Endothelial cell of umbilical vein (primary cell): Measurements from ENCODE around the gene PARVA. TPM values are rescaled to one million over a fixed set of nuclear protein-coding genes. Genes with fewer than 3 reads are reported as not detected.

Experiments
- BruUV-seq: library from RNA; stranded (reverse); fragments of 400-500 nt; replicated peaks from 2 replicates; lab custom pipeline; 2021; lab: Mats Ljungman, UMichigan
- CTCF ChIA-PET: fragments of 300-600, 350-600 bp; sonication (Branson Sonifier 250); formaldehyde crosslinking; loops from one replicate; lab custom pipeline; 2021; ENCODE audit warnings: antibody characterized with exemption, inconsistent platforms; lab: Charles Lee
- POLR2A ChIA-PET: fragments of 300-600, 350-600 bp; sonication (Branson Sonifier 250); formaldehyde crosslinking; loops from one replicate; lab custom pipeline; 2021; ENCODE audit warnings: antibody characterized with exemption, inconsistent platforms; lab: Charles Lee
- DNase-seq: peaks from one replicate; pipeline ENCODE4 v3.0.0-alpha.2; 2011; ENCODE audit warnings: low read depth, low spot score
- FAIRE-seq: peaks from 2 replicates; lab custom pipeline; 2011; peaks lifted over from hg19 to GRCh38; lab: Jason Lieb, UNC
- H2AFZ ChIP-seq: 2 replicates; pipeline ENCODE4 v1.6.0; 2012; ENCODE audit warnings: low read depth, low read length, control low read depth, inconsistent platforms
- H3K27ac ChIP-seq: 2 replicates; pipeline ENCODE4 v1.5.1; 2011; ENCODE audit warnings: low read depth, mild to moderate bottlenecking, control low read depth, low read length, moderate library complexity; ENCODE audit not compliant: insufficient read depth
- H3K27me3 ChIP-seq, 2 experiments: 2 replicates each; pipeline versions ENCODE4 v1.6.0 to v1.6.1; 2011; ENCODE audit warnings: low read length in 2 of 2, mixed read lengths in 1 of 2; ENCODE audit not compliant: control insufficient read depth in 2 of 2, insufficient read depth in 2 of 2
- H3K36me3 ChIP-seq, 2 experiments: 2 replicates in 1 of 2; 3 replicates in 1 of 2; pipeline ENCODE4 v1.5.1; 2011; ENCODE audit warnings: low read length in 2 of 2, mild to moderate bottlenecking in 1 of 2, moderate library complexity in 1 of 2; ENCODE audit not compliant: control insufficient read depth in 2 of 2, insufficient read depth in 2 of 2; ENCODE audit errors: extremely low read depth in 1 of 2
- H3K4me1 ChIP-seq: 3 replicates; pipeline ENCODE4 v1.5.1; 2011; ENCODE audit warnings: mild to moderate bottlenecking, low read length; ENCODE audit not compliant: control insufficient read depth, insufficient read depth; ENCODE audit errors: extremely low read depth
- H3K4me2 ChIP-seq: 2 replicates; pipeline ENCODE4 v1.6.1; 2011; ENCODE audit warnings: low read length, control low read depth, mixed read lengths; ENCODE audit not compliant: insufficient read depth
- H3K4me3 ChIP-seq, 3 experiments: fragments of 200-600 bp in 1 of 3; sonication (generic), shearing (Covaris generic) in 1 of 3; replicated peaks in 1 of 3; 2 replicates each; pipeline ENCODE4 v1.5.1; 2011 to 2016; ENCODE audit warnings: control low read depth in 3 of 3, low read length in 3 of 3, mild to moderate bottlenecking in 2 of 3, inconsistent platforms in 1 of 3, low read depth in 1 of 3, moderate library complexity in 1 of 3; ENCODE audit not compliant: insufficient read depth in 1 of 3
- H3K79me2 ChIP-seq: 2 replicates; pipeline ENCODE4 v1.6.0; 2012; ENCODE audit warnings: low read length, inconsistent platforms; ENCODE audit not compliant: control insufficient read depth, insufficient read depth
- H3K9ac ChIP-seq: replicated peaks from 2 replicates; pipeline ENCODE3; 2011; ENCODE audit warnings: low read length, control low read depth; ENCODE audit not compliant: insufficient read depth; ENCODE audit errors: extremely low read depth
- H3K9me1 ChIP-seq: replicated peaks from 3 replicates; pipeline ENCODE4 v1.6.0; 2011; ENCODE audit warnings: mild to moderate bottlenecking, low read length; ENCODE audit not compliant: control insufficient read depth, insufficient read depth; ENCODE audit errors: extremely low read depth
- H3K9me3 ChIP-seq: replicated peaks from 2 replicates; pipeline ENCODE4 v1.5.1; 2012; ENCODE audit warnings: low read length, inconsistent platforms; ENCODE audit not compliant: control insufficient read depth, insufficient read depth
- H4K20me1 ChIP-seq: replicated peaks from 2 replicates; pipeline ENCODE3; 2011; ENCODE audit warnings: mild to moderate bottlenecking, low read length; ENCODE audit not compliant: control insufficient read depth, insufficient read depth; ENCODE audit errors: extremely low read depth
- CTCF ChIP-seq, 2 donors: IDR thresholded peaks; 1 replicate in 1 of 2; 2 replicates in 1 of 2; pipeline ENCODE4 v1.5.1; 2011; ENCODE audit warnings: low read length in 2 of 2, mild to moderate bottlenecking in 2 of 2, moderate library complexity in 2 of 2, control low read depth in 1 of 2, inconsistent platforms in 1 of 2, low read depth in 1 of 2; ENCODE audit not compliant: insufficient read depth in 1 of 2; ENCODE audit errors: extremely low read depth in 1 of 2
- EZH2 ChIP-seq: IDR thresholded peaks from 2 replicates; pipeline ENCODE4 v1.6.1; 2012; ENCODE audit warnings: borderline replicate concordance, low read depth, mild to moderate bottlenecking, moderate library complexity, low read length, inconsistent platforms; ENCODE audit not compliant: severe bottlenecking
- FOS ChIP-seq: IDR thresholded peaks from 2 replicates; pipeline ENCODE4 v1.6.1; 2011; ENCODE audit warnings: mild to moderate bottlenecking, low read length, moderate library complexity, borderline replicate concordance; ENCODE audit not compliant: insufficient read depth
- GATA2 ChIP-seq: IDR thresholded peaks from 2 replicates; pipeline ENCODE4 v1.7.0; 2011; ENCODE audit warnings: low read depth, mild to moderate bottlenecking, moderate library complexity, mixed read lengths, low read length; ENCODE audit not compliant: insufficient read length, insufficient read depth
- JUN ChIP-seq: IDR thresholded peaks from 2 replicates; pipeline ENCODE4 v1.6.1; 2011; ENCODE audit warnings: borderline replicate concordance, low read depth; ENCODE audit not compliant: insufficient read length, insufficient read depth
- MYC ChIP-seq: IDR thresholded peaks from one replicate; pipeline ENCODE4 v1.6.1; 2011; ENCODE audit warnings: mild to moderate bottlenecking, low read depth, low read length
- POLR2A ChIP-seq: IDR thresholded peaks from 2 replicates; pipeline ENCODE4 v1.6.1; 2012; ENCODE audit warnings: low read depth, mild to moderate bottlenecking, control low read depth, low read length
- POLR2AphosphoS5 ChIP-seq: IDR thresholded peaks from 2 replicates; pipeline ENCODE4 v1.6.1; 2012; ENCODE audit warnings: low read depth, mild to moderate bottlenecking, control low read depth, low read length, moderate library complexity; ENCODE audit not compliant: insufficient read depth
- dilution Hi-C: fragments of 300-500 bp; cut with MboI; formaldehyde crosslinking; loops from one replicate; pipeline ENCODE4 v1.15.0; 2019; ENCODE audit warnings: low sequenced_read_pairs; ENCODE audit not compliant: extremely low pct_ligation_motif_present
- intact Hi-C: fragments of 100-400 bp; cut with micrococcal nuclease; formaldehyde crosslinking; loops from one replicate; pipeline ENCODE4 v1.10.0; 2022
- polyA plus RNA-seq, 4 experiments: library from polyadenylated mRNA; depleted of rRNA in 3 of 4; stranded (reverse) in 3 of 4; unstranded in 1 of 4; fragments of >200 nt; gene quantifications; 2 replicates each; pipeline versions ENCODE4 v1.2.1 to v1.2.3, GENCODE V29; 2011 to 2012; ENCODE audit warnings: missing spikeins in 1 of 4
- total RNA-seq: library from RNA; stranded (reverse); gene quantifications from 2 replicates; pipeline ENCODE4 v1.2.3, GENCODE V29; 2021
- TF ChIP-seq, protein P1 (sequence below): IDR thresholded peaks from 2 replicates; pipeline ENCODE4 v1.6.1; 2011; ENCODE audit not compliant: insufficient read depth, insufficient read length

The PARVA gene
- total and polyA plus RNA-seq, 2 donors (not counting 3 experiments of a cell fraction or from before 2014, with no cell fraction given), result 40.6 to 104 TPM

GRCh38 chr11:12478743-12479142 lies 101.4 kb downstream of the PARVA start:
- H3K9me1 ChIP-seq, result no peaks in the 10 kb centered on the region
- CTCF ChIA-PET, result interaction anchor here (1.4 kb wide), 1 partner anchor 9 kb away, joined by 3 read pairs; no protein-coding TSS in a partner anchor
- BruUV-seq, result no TSS peak
- POLR2A ChIA-PET, result no interaction called here
- intact Hi-C loops, result no loop called here
- no peak overlapping the region for H3K9ac ChIP-seq
- H2AFZ ChIP-seq, result no peak overlapping the region
- H3K27ac ChIP-seq, result no peak overlapping the region
- no peaks in the 10 kb centered on the region for H3K9me3 ChIP-seq
- H3K4me2 ChIP-seq, result no peak overlapping the region
- FAIRE-seq, result no peak
- no peak overlapping the region for H3K4me3 ChIP-seq
- H3K27me3 ChIP-seq, result no peaks in the 10 kb centered on the region
- no peaks in the 10 kb centered on the region for H3K4me1 ChIP-seq
- TF ChIP-seq POLR2A (no peak), EZH2 (no peak), MYC (no peak), GATA2 (no peak), FOS (no peak), CTCF (IDR thresholded peaks at IDR 0.05; ENCODE audit: extremely low read depth in 1 of 2, insufficient read depth in 1 of 2, low read depth in 1 of 2, low read length in 2 of 2) (no peak), JUN (no peak), POLR2AphosphoS5 (no peak)
- TF ChIP-seq, protein P1, sequence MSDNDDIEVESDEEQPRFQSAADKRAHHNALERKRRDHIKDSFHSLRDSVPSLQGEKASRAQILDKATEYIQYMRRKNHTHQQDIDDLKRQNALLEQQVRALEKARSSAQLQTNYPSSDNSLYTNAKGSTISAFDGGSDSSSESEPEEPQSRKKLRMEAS, result no peak
- dilution Hi-C loops, result no loop called here
- H4K20me1 ChIP-seq, result no peaks in the 10 kb centered on the region
- peaks cover 20 to 38% of the 10 kb centered on the region in 2 experiments for H3K36me3 ChIP-seq
- no peaks in the 10 kb centered on the region for H3K79me2 ChIP-seq
- DNase-seq, result no peak
